Peyer's patch (tissue), 4 donors: ENCODE measurements around the gene SLC6A9. TPM values are rescaled to one million over a fixed set of nuclear protein-coding genes. Genes with fewer than 3 reads are reported as not detected.

Source experiments
- DNase-seq, 3 donors: peaks; one replicate each; pipeline ENCODE4 v3.0.0-alpha.2; 2017 to 2019
- H3K27ac ChIP-seq, 4 donors: fragments of 200-600 bp; sonication (generic); one replicate each; pipeline ENCODE4 v1.5.1; 2016 to 2019
- H3K27me3 ChIP-seq, 2 donors: fragments of 200-600 bp; sonication (generic); one replicate each; pipeline ENCODE4 v1.5.1; 2019
- H3K36me3 ChIP-seq, 3 donors: fragments of 200-600 bp; sonication (generic); one replicate each; pipeline ENCODE4 v1.5.1; 2016 to 2019
- H3K4me1 ChIP-seq, 4 donors: fragments of 200-600 bp; sonication (generic); one replicate each; pipeline ENCODE4 v1.5.1; 2016 to 2019
- H3K4me3 ChIP-seq, 4 donors: fragments of 200-600 bp; sonication (generic); 1 replicate in 3 of 4; 2 replicates in 1 of 4; pipeline ENCODE4 v1.5.1; 2016 to 2019; ENCODE audit warnings: mild to moderate bottlenecking in 1 of 4
- H3K9me3 ChIP-seq, 4 donors: fragments of 200-600 bp; sonication (generic); one replicate each; pipeline ENCODE4 v1.5.1; 2016 to 2019; ENCODE audit warnings: mild to moderate bottlenecking in 1 of 4
- CTCF ChIP-seq, 6 experiments: fragments of 450-650 bp in 4 of 6; fragments of 200-600 bp in 2 of 6; sonication (generic) in 1 of 6; IDR thresholded peaks; one replicate each; pipeline ENCODE4 v1.5.1; 2017 to 2019; ENCODE audit warnings: antibody characterized with exemption in 6 of 6, mild to moderate bottlenecking in 3 of 6, moderate library complexity in 1 of 6
- POLR2A ChIP-seq, 2 donors: fragments of 450-650 bp; IDR thresholded peaks; one replicate each; pipeline ENCODE4 v1.5.1; 2017; ENCODE audit warnings: antibody characterized with exemption in 2 of 2, mild to moderate bottlenecking in 2 of 2, moderate library complexity in 2 of 2
- total RNA-seq, 4 donors: library from RNA; depleted of rRNA; stranded (reverse); fragments of >200 nt; gene quantifications; one replicate each; pipeline ENCODE4 v1.1.0, GENCODE V29; 2016

SLC6A9 gene
- total RNA-seq, 4 donors from 2014 or later: 8.8 to 19.0 (median 11.5) TPM

- H3K4me3 ChIP-seq: no peak overlapping the region
- H3K27me3 ChIP-seq: no peaks in the 10 kb centered on the region
- TF ChIP-seq POLR2A (IDR thresholded peaks at IDR 0.05) (no peak), CTCF (IDR thresholded peaks at IDR 0.05) (no peak)
- H3K9me3 ChIP-seq: no peaks in the 10 kb centered on the region
- H3K36me3 ChIP-seq: peaks cover 0 to under 1% (median 0%) of the 10 kb centered on the region in 3 donors
- H3K4me1 ChIP-seq: peaks cover 0 to 24% (median 7%) of the 10 kb centered on the region in 4 donors
- DNase-seq: no peak
- no peak overlapping the region for H3K27ac ChIP-seq
Measured at GRCh38 chr1:43983253-43983899, 47.9 kb downstream of the SLC6A9 start.

- Histone ChIP-seq H3K4me3 (no peak overlapping the region), H3K4me1 (peaks cover 0 to 30% (median 7%) of the 10 kb centered on the region in 4 donors), H3K27ac (no peak overlapping the region), H3K27me3 (no peaks in the 10 kb centered on the region), H3K36me3 (peaks cover 0 to 6% (median 0%) of the 10 kb centered on the region in 3 donors), H3K9me3 (no peaks in the 10 kb centered on the region)
- no peak for DNase-seq
- TF ChIP-seq POLR2A (IDR thresholded peaks at IDR 0.05): no peak
Measured at GRCh38 chr1:43982808-43983207, 48.5 kb downstream of the SLC6A9 start.

- Histone ChIP-seq H3K36me3 (peaks cover 0 to 12% (median 0%) of the 10 kb centered on the region in 3 donors), H3K4me1 (peaks cover 0 to 36% (median 7%) of the 10 kb centered on the region in 4 donors), H3K9me3 (no peaks in the 10 kb centered on the region)
Measured at GRCh38 chr1:43982241-43982640, 49.0 kb downstream of the SLC6A9 start.

DNA sequence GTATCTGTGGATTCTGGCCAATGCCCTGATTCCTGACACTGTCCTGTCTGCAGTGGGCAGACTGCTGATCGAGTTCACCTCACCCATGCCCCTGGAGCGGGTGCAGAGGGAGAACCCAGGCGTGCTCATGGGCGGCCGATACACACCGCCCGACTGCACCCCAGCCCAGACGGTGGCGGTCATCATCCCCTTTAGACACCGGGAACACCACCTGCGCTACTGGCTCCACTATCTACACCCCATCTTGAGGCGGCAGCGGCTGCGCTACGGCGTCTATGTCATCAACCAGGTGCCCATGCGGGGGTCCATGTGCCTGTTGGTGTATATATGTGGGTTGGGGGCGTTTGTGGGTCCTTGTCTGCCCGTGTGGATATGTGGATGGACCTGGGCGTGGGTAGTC is 49.6 kb downstream of the SLC6A9 start:
- TF ChIP-seq POLR2A (IDR thresholded peaks at IDR 0.05) (no peak), CTCF (IDR thresholded peaks at IDR 0.05) (no peak)
- no peak for DNase-seq
- H3K27ac ChIP-seq: no peak overlapping the region

More at GRCh38 chr1:43982241-43982640, 49.0 kb downstream of the SLC6A9 start:
- Histone ChIP-seq H3K4me3 (no peak overlapping the region), H3K27ac (no peak overlapping the region), H3K27me3 (no peaks in the 10 kb centered on the region)
- DNase-seq: no peak
- TF ChIP-seq CTCF (IDR thresholded peaks at IDR 0.05): no peak
- no peak for TF ChIP-seq POLR2A (IDR thresholded peaks at IDR 0.05)

DNA sequence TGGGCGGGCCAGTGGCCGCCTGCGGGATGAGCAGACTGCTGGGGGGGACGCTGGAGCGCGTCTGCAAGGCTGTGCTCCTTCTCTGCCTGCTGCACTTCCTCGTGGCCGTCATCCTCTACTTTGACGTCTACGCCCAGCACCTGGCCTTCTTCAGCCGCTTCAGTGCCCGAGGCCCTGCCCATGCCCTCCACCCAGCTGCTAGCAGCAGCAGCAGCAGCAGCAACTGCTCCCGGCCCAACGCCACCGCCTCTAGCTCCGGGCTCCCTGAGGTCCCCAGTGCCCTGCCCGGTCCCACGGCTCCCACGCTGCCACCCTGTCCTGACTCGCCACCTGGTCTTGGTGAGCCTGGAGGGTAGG is 50.1 kb downstream of the SLC6A9 start:
- peak in 1 of 3 donors; percentile 69 for DNase-seq
- H3K4me3 ChIP-seq: no peak overlapping the region

More for the DNA sequence above, 49.6 kb downstream of the SLC6A9 start:
- H3K27me3 ChIP-seq: no peaks in the 10 kb centered on the region
- peaks cover 3 to 42% (median 7%) of the 10 kb centered on the region in 4 donors for H3K4me1 ChIP-seq
- H3K36me3 ChIP-seq: peaks cover 0 to 18% (median 0%) of the 10 kb centered on the region in 3 donors
- no peaks in the 10 kb centered on the region for H3K9me3 ChIP-seq
- no peak overlapping the region for H3K4me3 ChIP-seq

More for the DNA sequence above, 50.1 kb downstream of the SLC6A9 start:
- no peaks in the 10 kb centered on the region for H3K27me3 ChIP-seq
- H3K4me1 ChIP-seq: peaks cover 4 to 47% (median 8%) of the 10 kb centered on the region in 4 donors
- H3K9me3 ChIP-seq: no peaks in the 10 kb centered on the region
- TF ChIP-seq CTCF (IDR thresholded peaks at IDR 0.05): no peak
- no peak for TF ChIP-seq POLR2A (IDR thresholded peaks at IDR 0.05)
- peaks cover 0 to 23% (median 0%) of the 10 kb centered on the region in 3 donors for H3K36me3 ChIP-seq
- H3K27ac ChIP-seq: no peak overlapping the region
